B cell (primary cell): ENCODE data around the gene SYNPR. TPM values are rescaled to one million over a fixed set of nuclear protein-coding genes. Genes with fewer than 3 reads are reported as not detected.

Source experiments
- ATAC-seq: fragments of 200-7000 bp; cut with Tn5 transposase; one replicate; pipeline ENCODE4 v1.10.0; 2021; ENCODE audit warnings: low read depth, mild to moderate bottlenecking, moderate number of reproducible peaks, moderate library complexity
- CTCF ChIA-PET: fragments of 350-600 bp; sonication (Branson Sonifier 250); formaldehyde crosslinking; loops from one replicate; lab custom pipeline; 2021; ENCODE audit warnings: antibody characterized with exemption, inconsistent platforms; lab: Charles Lee
- POLR2A ChIA-PET: fragments of 350-600 bp; sonication (Branson Sonifier 250); formaldehyde crosslinking; loops from one replicate; lab custom pipeline; 2021; ENCODE audit warnings: antibody characterized with exemption; lab: Charles Lee
- DNase-seq: peaks from one replicate; pipeline ENCODE4 v3.0.0; 2013
- H2AFZ ChIP-seq: 2 replicates; pipeline ENCODE4 v1.6.1; 2012; ENCODE audit warnings: mild to moderate bottlenecking, low read depth, low read length; ENCODE audit not compliant: insufficient read depth, poor library complexity, severe bottlenecking
- H3K27ac ChIP-seq, 2 donors: 1 replicate in 1 of 2; 2 replicates in 1 of 2; pipeline ENCODE4 v1.5.1; 2012 to 2013; ENCODE audit warnings: low read length in 2 of 2, mild to moderate bottlenecking in 2 of 2, moderate library complexity in 1 of 2
- H3K27me3 ChIP-seq, 4 experiments: fragments of 200-600 bp in 1 of 4; sonication (generic) in 1 of 4; replicated peaks in 1 of 4; 1 replicate in 2 of 4; 2 replicates in 2 of 4; pipeline versions ENCODE4 v1.6.1 to v1.7.0; 2013 to 2016; ENCODE audit warnings: low read length in 3 of 4, mild to moderate bottlenecking in 2 of 4, mixed read lengths in 1 of 4, moderate library complexity in 1 of 4; ENCODE audit not compliant: insufficient read depth in 4 of 4, control insufficient read depth in 3 of 4; ENCODE audit errors: control extremely low read depth in 1 of 4
- H3K36me3 ChIP-seq, 2 experiments: replicated peaks in 1 of 2; 1 replicate in 1 of 2; 2 replicates in 1 of 2; pipeline versions ENCODE4 v1.6.1 to v1.7.1; 2013; ENCODE audit warnings: low read length in 1 of 2; ENCODE audit not compliant: insufficient read depth in 2 of 2, control insufficient read depth in 1 of 2; ENCODE audit errors: control extremely low read depth in 1 of 2, extremely low read depth in 1 of 2
- H3K4me1 ChIP-seq, 2 donors: fragments of 200-600 bp in 1 of 2; sonication (generic) in 1 of 2; 1 replicate in 1 of 2; 2 replicates in 1 of 2; pipeline versions ENCODE4 v1.5.1 to v1.6.1; 2013 to 2017; ENCODE audit warnings: low read length in 2 of 2; ENCODE audit not compliant: control insufficient read depth in 2 of 2, insufficient read depth in 2 of 2
- H3K4me2 ChIP-seq: replicated peaks from 2 replicates; pipeline ENCODE3; 2012; ENCODE audit warnings: mild to moderate bottlenecking, low read depth, low read length; ENCODE audit not compliant: poor library complexity, severe bottlenecking
- H3K4me3 ChIP-seq, 5 experiments: fragments of 200-600 bp in 1 of 5; sonication (generic) in 1 of 5; 1 replicate in 3 of 5; 2 replicates in 2 of 5; pipeline versions ENCODE4 v1.5.1 to v1.7.0; 2011 to 2016; ENCODE audit warnings: low read length in 4 of 5, mild to moderate bottlenecking in 4 of 5, low read depth in 2 of 5, control low read depth in 1 of 5, moderate library complexity in 1 of 5; ENCODE audit not compliant: insufficient read depth in 1 of 5; ENCODE audit errors: control extremely low read depth in 1 of 5, extremely low read depth in 1 of 5
- H3K79me2 ChIP-seq: fragments of 200-600 bp; sonication (generic); one replicate; pipeline ENCODE4 v1.6.0; 2016; ENCODE audit warnings: low read length; ENCODE audit not compliant: control insufficient read depth, insufficient read depth
- H3K9ac ChIP-seq: fragments of 200-600 bp; sonication (generic); 2 replicates; pipeline ENCODE4 v1.6.1; 2017; ENCODE audit warnings: mild to moderate bottlenecking, low read length, moderate library complexity
- H3K9me3 ChIP-seq, 3 donors: one replicate each; pipeline versions ENCODE4 v1.6.1 to v1.7.1; 2013; ENCODE audit warnings: low read length in 2 of 3; ENCODE audit not compliant: control insufficient read depth in 2 of 3, insufficient read depth in 1 of 3; ENCODE audit errors: control extremely low read depth in 1 of 3
- H4K20me1 ChIP-seq: 2 replicates; pipeline ENCODE4 v1.6.0; 2012; ENCODE audit warnings: mild to moderate bottlenecking, low read length; ENCODE audit not compliant: insufficient read depth, control insufficient read depth, poor library complexity, severe bottlenecking
- H3K27ac Mint-ChIP-seq: one replicate; pipeline ENCODE4 v1.8.0; 2021; ENCODE audit warnings: mixed read lengths
- H3K27me3 Mint-ChIP-seq: one replicate; pipeline ENCODE4 v1.8.0; 2021; ENCODE audit warnings: mixed read lengths
- H3K4me1 Mint-ChIP-seq: one replicate; pipeline ENCODE4 v1.8.0; 2021; ENCODE audit warnings: mixed read lengths
- H3K4me3 Mint-ChIP-seq: one replicate; pipeline ENCODE4 v1.8.0; 2021; ENCODE audit warnings: mixed read lengths
- H3K9me3 Mint-ChIP-seq: one replicate; pipeline ENCODE4 v1.8.0; 2022; ENCODE audit warnings: mixed read lengths; ENCODE audit not compliant: insufficient read depth
- EZH2 ChIP-seq: IDR thresholded peaks from 2 replicates; pipeline ENCODE4 v1.6.1; 2012; ENCODE audit warnings: borderline replicate concordance, low read depth, mild to moderate bottlenecking, moderate library complexity, low read length; ENCODE audit not compliant: insufficient read depth, poor library complexity, severe bottlenecking
- WGBS: methylation state at CpG from one replicate; pipeline ENCODE4 v1.1.5; 2013; ENCODE audit warnings: missing lambda C conversion rate; ENCODE audit not compliant: insufficient coverage; 5-methylcytosine and 5-hydroxymethylcytosine counted together
- intact Hi-C: fragments of 100-400 bp; cut with micrococcal nuclease; formaldehyde crosslinking; loops from one replicate; pipeline ENCODE4 v1.10.0; 2022
- polyA plus RNA-seq: library from polyadenylated mRNA; depleted of rRNA; stranded (reverse); fragments of >200 nt; gene quantifications from 2 replicates; pipeline ENCODE4 v1.2.3, GENCODE V29; 2012
- total RNA-seq, 2 donors: library from RNA; stranded (reverse); fragments of 120-200 nt in 1 of 2; gene quantifications; 1 replicate in 1 of 2; 2 replicates in 1 of 2; pipeline versions ENCODE4 v1.2.3 to v1.2.4, GENCODE V29; 2013 to 2022
- TF ChIP-seq, protein P1 (sequence below): fragments of 200-600 bp; IDR thresholded peaks from one replicate; pipeline ENCODE4 v1.8.0; 2022; ENCODE audit warnings: antibody characterized with exemption, mild to moderate bottlenecking

Gene SYNPR
- total and polyA plus RNA-seq, 2 donors (not counting 1 experiment from before 2014, with no cell fraction given): not detected

DNA sequence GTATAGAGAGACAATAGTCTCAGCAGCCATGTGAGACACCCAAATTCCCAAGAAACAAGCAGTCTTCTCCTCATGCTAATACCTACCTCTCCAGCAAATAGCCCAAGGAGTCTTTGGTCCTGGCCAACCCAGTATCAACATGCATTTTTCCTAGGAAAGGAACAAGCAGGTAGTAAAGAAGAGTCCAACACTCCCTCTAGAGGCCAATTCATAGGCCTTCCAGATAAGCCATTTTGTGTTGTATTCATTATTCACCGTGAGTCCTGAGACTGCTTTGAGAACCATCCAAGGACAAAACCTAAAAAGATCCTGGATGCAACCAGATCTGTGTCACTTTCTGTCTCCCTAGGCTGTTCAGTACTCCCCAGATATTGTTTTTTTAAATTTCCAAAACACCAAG is 310.8 kb downstream of the SYNPR start:
- H3K4me3 Mint-ChIP-seq: no peak overlapping the region
- intact Hi-C loops: no loop called here

DNA sequence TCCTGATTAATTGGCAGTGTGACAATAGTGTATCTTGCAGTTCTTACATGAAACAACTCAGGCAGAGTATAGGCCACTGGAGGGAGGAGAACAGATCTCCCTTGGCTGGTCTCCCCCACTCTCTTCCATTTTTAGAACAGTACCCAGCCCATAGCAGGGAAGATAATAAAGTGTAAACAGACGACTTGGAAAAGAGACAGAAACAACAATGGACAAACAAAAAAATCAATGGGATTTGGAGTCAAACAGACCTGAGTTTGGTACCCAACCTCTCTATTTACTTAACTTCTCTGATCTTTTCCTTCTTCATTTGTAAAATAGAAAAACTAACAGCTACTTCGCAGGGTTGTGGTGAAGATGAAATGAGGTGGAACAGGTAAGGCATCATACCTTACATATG is 315.7 kb downstream of the SYNPR start:
- Histone ChIP-seq H3K4me1 (no peaks in the 10 kb centered on the region), H2AFZ (no peak overlapping the region), H3K27me3 (no peaks in the 10 kb centered on the region), H3K27ac (no peak overlapping the region), H4K20me1 (no peaks in the 10 kb centered on the region), H3K36me3 (no peaks in the 10 kb centered on the region), H3K9me3 (peaks cover 0 to 2% (median 0%) of the 10 kb centered on the region in 3 donors), H3K9ac (no peak overlapping the region), H3K4me3 (no peak overlapping the region), H3K79me2 (no peaks in the 10 kb centered on the region), H3K4me2 (no peak overlapping the region)
- H3K4me1 Mint-ChIP-seq: no peaks in the 10 kb centered on the region
- ATAC-seq: no peak
- H3K9me3 Mint-ChIP-seq: no peaks in the 10 kb centered on the region
- H3K27ac Mint-ChIP-seq: no peak overlapping the region
- TF ChIP-seq EZH2: no peak
- TF ChIP-seq, protein P1, sequence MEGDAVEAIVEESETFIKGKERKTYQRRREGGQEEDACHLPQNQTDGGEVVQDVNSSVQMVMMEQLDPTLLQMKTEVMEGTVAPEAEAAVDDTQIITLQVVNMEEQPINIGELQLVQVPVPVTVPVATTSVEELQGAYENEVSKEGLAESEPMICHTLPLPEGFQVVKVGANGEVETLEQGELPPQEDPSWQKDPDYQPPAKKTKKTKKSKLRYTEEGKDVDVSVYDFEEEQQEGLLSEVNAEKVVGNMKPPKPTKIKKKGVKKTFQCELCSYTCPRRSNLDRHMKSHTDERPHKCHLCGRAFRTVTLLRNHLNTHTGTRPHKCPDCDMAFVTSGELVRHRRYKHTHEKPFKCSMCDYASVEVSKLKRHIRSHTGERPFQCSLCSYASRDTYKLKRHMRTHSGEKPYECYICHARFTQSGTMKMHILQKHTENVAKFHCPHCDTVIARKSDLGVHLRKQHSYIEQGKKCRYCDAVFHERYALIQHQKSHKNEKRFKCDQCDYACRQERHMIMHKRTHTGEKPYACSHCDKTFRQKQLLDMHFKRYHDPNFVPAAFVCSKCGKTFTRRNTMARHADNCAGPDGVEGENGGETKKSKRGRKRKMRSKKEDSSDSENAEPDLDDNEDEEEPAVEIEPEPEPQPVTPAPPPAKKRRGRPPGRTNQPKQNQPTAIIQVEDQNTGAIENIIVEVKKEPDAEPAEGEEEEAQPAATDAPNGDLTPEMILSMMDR: no peak
- ChIA-PET POLR2A (no interaction called here), CTCF (no interaction called here)
- intact Hi-C loops: no loop called here
- H3K4me3 Mint-ChIP-seq: no peak overlapping the region
- DNase-seq: no peak
- H3K27me3 Mint-ChIP-seq: no peaks in the 10 kb centered on the region
- WGBS: no CpG with 5 or more reads among the region's 2 CpGs

More for the DNA sequence above, 310.8 kb downstream of the SYNPR start:
- Mint-ChIP-seq H3K4me1 (no peaks in the 10 kb centered on the region), H3K27me3 (no peaks in the 10 kb centered on the region), H3K27ac (no peak overlapping the region), H3K9me3 (no peaks in the 10 kb centered on the region)
- DNase-seq (no peak), ATAC-seq (no peak)
- no peak overlapping the region for H3K4me2 ChIP-seq
- H3K4me1 ChIP-seq: no peaks in the 10 kb centered on the region
- no CpG with 5 or more reads among the region's 1 CpG for WGBS
- CTCF ChIA-PET: no interaction called here
- H3K9me3 ChIP-seq: peaks cover 0 to 4% (median 0%) of the 10 kb centered on the region in 3 donors
- no peak overlapping the region for H3K4me3 ChIP-seq
- H3K36me3 ChIP-seq: no peaks in the 10 kb centered on the region
- TF ChIP-seq, protein P1: no peak
- no peak for TF ChIP-seq EZH2
- no peak overlapping the region for H2AFZ ChIP-seq
- POLR2A ChIA-PET: no interaction called here
- no peak overlapping the region for H3K27ac ChIP-seq
- no peaks in the 10 kb centered on the region for H3K27me3 ChIP-seq
- no peaks in the 10 kb centered on the region for H4K20me1 ChIP-seq
- H3K9ac ChIP-seq: no peak overlapping the region
- no peaks in the 10 kb centered on the region for H3K79me2 ChIP-seq
